MCF 10A (cell line): Measurements from ENCODE around the gene GPC3. TPM values are rescaled to one million over a fixed set of nuclear protein-coding genes. Genes with fewer than 3 reads are reported as not detected.

Experiments
- BruUV-seq: library from RNA; stranded (reverse); fragments of 400-500 nt; replicated peaks from 2 replicates; lab custom pipeline; 2021; lab: Mats Ljungman, UMichigan
- CTCF ChIA-PET: fragments of 300-600 bp; sonication (Branson Sonifier 250); formaldehyde crosslinking; extraction: SDS; loops from one replicate; lab custom pipeline; 2021; ENCODE audit warnings: antibody characterized with exemption, inconsistent platforms; lab: Yijun Ruan, JAX
- POLR2A ChIA-PET: fragments of 300-600, 350-650 bp; sonication (Branson Sonifier 250); formaldehyde crosslinking; extraction: SDS; loops from one replicate; lab custom pipeline; 2020; ENCODE audit warnings: antibody characterized with exemption, inconsistent platforms; lab: Yijun Ruan, JAX
- DNase-seq: peaks from one replicate; pipeline ENCODE4 v3.0.0-alpha.2; 2018; ENCODE audit not compliant: unreplicated experiment
- H3K27ac Mint-ChIP-seq: one replicate; pipeline ENCODE4 v1.8.0; 2022; ENCODE audit warnings: mild to moderate bottlenecking, low read depth, mixed read lengths; ENCODE audit not compliant: unreplicated experiment
- H3K27me3 Mint-ChIP-seq: one replicate; pipeline ENCODE4 v1.8.0; 2022; ENCODE audit warnings: mixed read lengths; ENCODE audit not compliant: insufficient read depth, unreplicated experiment
- H3K36me3 Mint-ChIP-seq: one replicate; pipeline ENCODE4 v1.8.0; 2022; ENCODE audit warnings: mild to moderate bottlenecking, moderate library complexity, mixed read lengths; ENCODE audit not compliant: insufficient read depth, unreplicated experiment
- H3K4me1 Mint-ChIP-seq: one replicate; pipeline ENCODE4 v1.8.0; 2022; ENCODE audit warnings: mixed read lengths; ENCODE audit not compliant: insufficient read depth, unreplicated experiment
- H3K4me3 Mint-ChIP-seq: one replicate; pipeline ENCODE4 v1.8.0; 2022; ENCODE audit warnings: mild to moderate bottlenecking, moderate library complexity, mixed read lengths; ENCODE audit not compliant: unreplicated experiment
- H3K9me3 Mint-ChIP-seq: one replicate; pipeline ENCODE4 v1.8.0; 2022; ENCODE audit warnings: mixed read lengths; ENCODE audit not compliant: unreplicated experiment
- CTCF ChIP-seq: fragments of 200-600 bp; IDR thresholded peaks from one replicate; pipeline ENCODE4 v1.8.0; 2022; ENCODE audit warnings: antibody characterized with exemption, mild to moderate bottlenecking; ENCODE audit not compliant: unreplicated experiment
- intact Hi-C: fragments of 100-400 bp; cut with micrococcal nuclease; formaldehyde crosslinking; loops from 2 replicates; pipeline ENCODE4 v1.14.1; 2022
- total RNA-seq: library from RNA; stranded (reverse); gene quantifications from 2 replicates; pipeline ENCODE4 v1.2.3, GENCODE V29; 2022

The GPC3 gene
- total RNA-seq, 1 experiment from 2014 or later: 0.37 TPM

DNA sequence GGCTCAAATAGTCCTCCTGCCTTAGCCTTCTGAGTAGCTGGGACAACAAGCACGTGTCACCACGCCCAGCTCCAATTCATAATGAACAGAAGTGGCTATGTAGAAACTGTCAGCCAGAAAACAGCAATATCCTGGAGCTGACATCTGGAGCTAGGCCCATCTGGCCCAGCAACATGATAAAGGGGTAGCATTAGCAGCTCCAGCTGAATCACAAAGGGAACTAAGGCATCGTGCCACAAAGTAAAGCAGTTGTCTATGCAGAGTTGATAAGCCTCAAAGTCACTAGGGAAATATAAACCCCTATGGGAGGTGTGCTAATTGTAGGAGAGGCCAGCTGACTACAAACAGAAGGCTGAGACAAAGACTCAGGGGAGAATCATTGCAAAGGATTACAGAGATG is 299.6 kb downstream of the GPC3 start:
- intact Hi-C loops: no loop called here
- Mint-ChIP-seq H3K36me3 (no peaks in the 10 kb centered on the region), H3K4me1 (no peaks in the 10 kb centered on the region), H3K27ac (no peak overlapping the region), H3K9me3 (no peaks in the 10 kb centered on the region), H3K27me3 (peaks cover 71% of the 10 kb centered on the region), H3K4me3 (no peak overlapping the region)
- ChIA-PET POLR2A (no interaction called here), CTCF (interaction anchor here (1.0 kb wide), 1 partner anchor 716 kb away, joined by 4 read pairs; no protein-coding TSS in a partner anchor)
- no TSS peak for BruUV-seq
- TF ChIP-seq CTCF: no peak
- DNase-seq: no peak

DNA sequence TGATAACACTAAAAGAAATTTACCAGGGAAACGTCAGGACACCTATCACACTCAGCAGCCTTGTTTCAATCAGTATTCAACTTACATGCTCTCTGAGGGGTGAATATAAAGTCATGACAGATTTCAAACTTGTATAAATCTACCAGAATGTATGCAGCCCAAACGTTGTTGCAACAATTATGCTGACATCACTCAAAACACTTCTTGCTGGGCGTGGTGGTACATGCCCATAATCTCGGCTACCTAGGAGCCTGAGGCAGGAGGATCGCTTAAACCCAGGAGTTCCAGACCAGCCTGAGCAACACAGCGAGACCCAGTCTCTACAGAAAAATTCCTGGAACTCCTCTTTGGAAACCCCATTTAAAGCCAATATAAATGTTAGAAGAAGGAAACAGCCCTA is 303.5 kb downstream of the GPC3 start:
- ChIA-PET CTCF (interaction anchor here (1.1 to 1.2 kb wide), 3 partner anchors 9 to 510 kb away, joined by 3 to 5 read pairs (median 3); no protein-coding TSS in a partner anchor), POLR2A (interaction anchor here (0.8 kb wide), 1 partner anchor 616 kb away, joined by 3 read pairs; no protein-coding TSS in a partner anchor)
- TF ChIP-seq CTCF: no peak
- no peak for DNase-seq
- intact Hi-C loops: no loop called here
- Mint-ChIP-seq H3K9me3 (no peaks in the 10 kb centered on the region), H3K27me3 (peaks cover 78% of the 10 kb centered on the region), H3K36me3 (no peaks in the 10 kb centered on the region), H3K27ac (no peak overlapping the region), H3K4me1 (no peaks in the 10 kb centered on the region), H3K4me3 (no peak overlapping the region)
- no TSS peak for BruUV-seq

GRCh38 chrX:133681421-133681820 is 304.0 kb downstream of the GPC3 start:
- no peak for TF ChIP-seq CTCF
- Mint-ChIP-seq H3K9me3 (no peaks in the 10 kb centered on the region), H3K4me1 (no peaks in the 10 kb centered on the region), H3K27me3 (peaks cover 77% of the 10 kb centered on the region), H3K4me3 (no peak overlapping the region), H3K27ac (no peak overlapping the region), H3K36me3 (no peaks in the 10 kb centered on the region)
- DNase-seq: no peak
- intact Hi-C loops: no loop called here
- BruUV-seq: no TSS peak
- CTCF ChIA-PET: interaction anchor here (1.1 to 1.2 kb wide), 3 partner anchors 8 to 510 kb away, joined by 3 to 5 read pairs (median 3); no protein-coding TSS in a partner anchor
- POLR2A ChIA-PET: interaction anchor here (0.8 kb wide), 1 partner anchor 616 kb away, joined by 3 read pairs; no protein-coding TSS in a partner anchor

DNA sequence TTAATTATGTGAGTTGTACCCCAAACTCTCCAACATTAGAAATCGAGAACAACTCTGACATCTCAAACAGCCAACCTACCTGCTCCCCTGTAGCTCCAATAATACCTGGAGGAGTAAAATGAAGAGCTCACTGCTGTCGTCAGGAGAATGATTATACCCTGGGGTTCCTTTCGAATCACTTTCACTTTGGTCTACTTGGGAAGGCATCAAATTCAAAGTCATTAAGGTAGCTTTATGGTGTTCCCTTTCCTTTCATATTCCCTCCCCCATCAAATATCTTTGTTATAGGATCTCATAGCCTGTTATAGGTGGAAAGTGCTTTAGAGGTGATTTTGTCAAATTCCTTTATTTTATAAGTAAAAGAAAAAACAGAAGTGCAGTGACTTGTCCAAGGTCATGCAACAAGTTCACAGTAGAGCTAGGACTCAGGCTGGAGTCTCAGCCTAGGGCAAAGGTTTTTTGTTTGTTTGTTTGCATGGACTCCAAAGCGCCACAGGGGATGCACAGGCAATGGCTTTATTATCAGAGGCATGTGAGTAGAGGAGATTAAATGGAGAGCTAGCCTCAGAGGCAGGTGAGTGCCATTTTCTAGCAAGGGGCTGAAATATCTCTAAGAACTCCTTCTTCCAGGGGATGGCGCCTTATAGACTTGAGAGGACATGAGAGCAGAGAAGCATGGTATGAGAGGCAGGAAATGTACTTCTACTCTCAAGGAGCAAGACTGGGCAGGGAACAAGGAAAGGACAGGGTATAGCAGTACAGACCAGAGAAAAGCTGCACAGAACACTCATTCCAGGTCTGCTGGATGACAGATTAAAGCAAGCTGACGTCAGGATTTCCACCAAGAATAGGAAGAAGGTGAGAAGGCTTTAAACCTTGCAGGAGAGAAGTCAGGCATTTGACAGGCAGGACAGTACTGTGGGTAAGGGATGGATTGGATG is 308.0 kb downstream of the GPC3 start:
- DNase-seq: no peak
- no peak for TF ChIP-seq CTCF
- Mint-ChIP-seq H3K4me3 (no peak overlapping the region), H3K4me1 (no peaks in the 10 kb centered on the region), H3K9me3 (no peaks in the 10 kb centered on the region), H3K27me3 (peaks cover 45% of the 10 kb centered on the region), H3K36me3 (no peaks in the 10 kb centered on the region), H3K27ac (no peak overlapping the region)
- CTCF ChIA-PET: interaction anchor here (2.0 to 4.0 kb wide), 2 partner anchors 12 to 342 kb away, joined by 5 to 20 read pairs; no protein-coding TSS in a partner anchor
- no TSS peak for BruUV-seq
- POLR2A ChIA-PET: interaction anchor here (0.5 to 0.6 kb wide), 2 partner anchors 520 to 651 kb away, joined by 3 read pairs; no protein-coding TSS in a partner anchor
- intact Hi-C loops: loop anchor here (10.0 kb wide), 2 partner anchors 943 to 1043 kb away; no protein-coding TSS in a partner anchor
